PFSK-1 (cell line): ENCODE results near the gene CALHM1. TPM values are rescaled to one million over a fixed set of nuclear protein-coding genes. Genes with fewer than 3 reads are reported as not detected.

Experiments used
- FOXP2 ChIP-seq: optimal IDR thresholded peaks from 2 replicates; pipeline ENCODE3; 2011; ENCODE audit warnings: borderline replicate concordance, control low read depth, inconsistent platforms; ENCODE audit not compliant: insufficient read depth; ENCODE audit errors: extremely low read length, extremely low read depth
- POLR2AphosphoS5 ChIP-seq: IDR thresholded peaks from 2 replicates; pipeline ENCODE4 v1.6.1; 2012; ENCODE audit warnings: low read depth, mild to moderate bottlenecking, control low read depth, low read length, moderate library complexity
- REST ChIP-seq, 2 experiments: IDR thresholded peaks; 2 replicates each; pipeline versions ENCODE4 v1.6.1 to v1.8.0; 2011 to 2012; ENCODE audit warnings: low read depth in 2 of 2, low read length in 2 of 2, control low read depth in 1 of 2, inconsistent platforms in 1 of 2, mild to moderate bottlenecking in 1 of 2, moderate library complexity in 1 of 2; ENCODE audit not compliant: insufficient read depth in 1 of 2
- SIN3A ChIP-seq: IDR thresholded peaks from 2 replicates; pipeline ENCODE4 v1.6.1; 2012; ENCODE audit warnings: mild to moderate bottlenecking, low read length, moderate library complexity, borderline replicate concordance; ENCODE audit not compliant: insufficient read depth
- TAF1 ChIP-seq: IDR thresholded peaks from 2 replicates; pipeline ENCODE4 v1.6.1; 2012; ENCODE audit warnings: low read length, control low read depth, borderline replicate concordance; ENCODE audit not compliant: insufficient read depth
- polyA plus RNA-seq: library from polyadenylated mRNA; unstranded; fragments of >200 nt; gene quantifications from one replicate; pipeline ENCODE4 v1.2.1, GENCODE V29; 2012; ENCODE audit warnings: low read depth, missing spikeins; ENCODE audit not compliant: insufficient read length

The CALHM1 gene
- polyA plus RNA-seq, result not detected

GRCh38 chr10:103458720-103459119 lies at the start of gene CALHM1:
CALHM1 (minus strand) TSS chr10:103458900; CDS start chr10:103458751, 149 bp downstream.
- TF ChIP-seq REST (IDR thresholded peaks at IDR 0.05; ENCODE audit: insufficient read depth in 1 of 2, low read depth in 2 of 2, low read length in 2 of 2), result no peak
- TF ChIP-seq SIN3A, result no peak
- TF ChIP-seq POLR2AphosphoS5, result no peak
- TF ChIP-seq TAF1, result no peak
- TF ChIP-seq FOXP2, result no peak

- TF ChIP-seq REST (IDR thresholded peaks at IDR 0.05; ENCODE audit: insufficient read depth in 1 of 2, low read depth in 2 of 2, low read length in 2 of 2) (no peak), SIN3A (no peak), TAF1 (no peak), POLR2AphosphoS5 (no peak)
Measured at GRCh38 chr10:103507235-103508191, 48.8 kb upstream of the CALHM1 start.

GRCh38 chr10:103506061-103506460 lies 47.4 kb upstream of the CALHM1 start:
- no peak for TF ChIP-seq FOXP2
- no peak for TF ChIP-seq SIN3A
- no peak for TF ChIP-seq TAF1
- TF ChIP-seq REST (IDR thresholded peaks at IDR 0.05; ENCODE audit: insufficient read depth in 1 of 2, low read depth in 2 of 2, low read length in 2 of 2), result no peak
- TF ChIP-seq POLR2AphosphoS5, result no peak

- TF ChIP-seq FOXP2, result peak; percentile 62
- no peak for TF ChIP-seq POLR2AphosphoS5
- no peak for TF ChIP-seq SIN3A
- no peak for TF ChIP-seq REST (IDR thresholded peaks at IDR 0.05; ENCODE audit: insufficient read depth in 1 of 2, low read depth in 2 of 2, low read length in 2 of 2)
- no peak for TF ChIP-seq TAF1
Measured at GRCh38 chr10:103504181-103504783, 45.6 kb upstream of the CALHM1 start.
